K562 treated with DMSO at 1 percent for 4 hours (cell line): Measurements from ENCODE around the gene GPATCH2. TPM values are rescaled to one million over a fixed set of nuclear protein-coding genes. Genes with fewer than 3 reads are reported as not detected.

Experiments used
- total RNA-seq: library from RNA; unstranded; fragments of 300-600 nt; gene quantifications from 2 replicates; pipeline ENCODE4 v1.2.3, GENCODE V29; 2022; ENCODE audit not compliant: insufficient read depth

The GPATCH2 gene
- 0.19 and 0.29 TPM in 2 replicates for total RNA-seq

DNA sequence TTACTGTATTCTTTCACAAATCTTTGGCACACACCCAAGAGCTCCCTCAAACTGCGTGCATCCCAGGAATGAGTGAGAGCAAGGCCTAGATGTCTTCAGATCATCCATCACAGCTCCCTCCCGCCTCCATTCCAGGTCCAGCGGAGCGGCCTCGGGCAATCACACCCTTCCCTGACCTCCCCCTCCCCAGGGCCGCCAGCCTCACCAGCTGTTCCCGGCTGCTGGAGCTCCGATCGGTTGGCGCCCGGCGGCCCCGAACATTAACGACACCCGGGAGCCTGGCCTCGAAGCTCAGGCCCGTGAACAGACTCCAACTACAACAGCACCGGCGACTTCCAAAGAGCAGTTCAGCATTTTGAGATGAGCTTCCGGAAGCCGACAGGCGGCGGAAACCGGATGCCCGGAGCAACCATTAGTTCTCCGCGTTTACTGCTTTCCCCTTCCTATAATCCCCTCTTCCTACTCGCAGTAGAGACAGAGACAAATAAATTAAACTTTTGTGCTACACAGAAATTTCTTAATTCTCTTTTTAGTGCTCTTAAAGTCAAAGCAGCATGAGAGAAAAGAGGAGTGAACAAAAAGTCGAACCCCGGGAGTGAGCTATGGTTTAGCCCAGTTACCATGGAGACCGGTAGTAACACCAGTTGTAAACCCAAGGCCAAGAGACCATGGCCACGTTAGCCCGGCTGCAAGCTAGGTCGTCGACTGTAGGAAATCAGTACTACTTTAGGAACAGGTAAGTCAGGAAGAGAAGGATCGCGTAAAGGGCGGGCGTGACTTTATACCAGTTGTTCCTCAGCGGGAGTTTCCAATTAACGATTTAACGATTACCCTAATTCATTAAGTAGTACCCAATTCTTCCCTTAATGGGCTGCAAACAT lies at the start of gene GPATCH2, which contains the start of gene SPATA17:
GPATCH2 (minus strand) TSS at position 380 of the 881 bp plus-strand sequence; CDS start at position 261, 119 bp downstream.
SPATA17 (plus strand) TSS at position 634 of the 881 bp plus-strand sequence; CDS start at position 669, 35 bp downstream.

Other genes with a start within 250 kb of the GPATCH2 start
- not detected in 2 replicates for gene SPATA17, start 254 bp upstream of the GPATCH2 start, total RNA-seq